Thyroid gland (tissue), 4 donors: Measurements from ENCODE around the gene ARHGEF38.

Experiments
- POLR2A ChIP-seq, 2 donors: fragments of 450-650 bp; IDR thresholded peaks; one replicate each; pipeline ENCODE4 v1.6.1; 2017; ENCODE audit warnings: antibody characterized with exemption in 2 of 2, mild to moderate bottlenecking in 2 of 2, moderate library complexity in 1 of 2
- TF ChIP-seq, protein P1 (sequence below), 6 experiments: fragments of 200-600 bp in 3 of 6; fragments of 450-650 bp in 3 of 6; sonication (generic) in 3 of 6; IDR thresholded peaks; one replicate each; pipeline ENCODE4 v1.5.1; 2016 to 2019; ENCODE audit warnings: antibody characterized with exemption in 6 of 6, mild to moderate bottlenecking in 2 of 6, inconsistent platforms in 1 of 6, moderate library complexity in 1 of 6

DNA sequence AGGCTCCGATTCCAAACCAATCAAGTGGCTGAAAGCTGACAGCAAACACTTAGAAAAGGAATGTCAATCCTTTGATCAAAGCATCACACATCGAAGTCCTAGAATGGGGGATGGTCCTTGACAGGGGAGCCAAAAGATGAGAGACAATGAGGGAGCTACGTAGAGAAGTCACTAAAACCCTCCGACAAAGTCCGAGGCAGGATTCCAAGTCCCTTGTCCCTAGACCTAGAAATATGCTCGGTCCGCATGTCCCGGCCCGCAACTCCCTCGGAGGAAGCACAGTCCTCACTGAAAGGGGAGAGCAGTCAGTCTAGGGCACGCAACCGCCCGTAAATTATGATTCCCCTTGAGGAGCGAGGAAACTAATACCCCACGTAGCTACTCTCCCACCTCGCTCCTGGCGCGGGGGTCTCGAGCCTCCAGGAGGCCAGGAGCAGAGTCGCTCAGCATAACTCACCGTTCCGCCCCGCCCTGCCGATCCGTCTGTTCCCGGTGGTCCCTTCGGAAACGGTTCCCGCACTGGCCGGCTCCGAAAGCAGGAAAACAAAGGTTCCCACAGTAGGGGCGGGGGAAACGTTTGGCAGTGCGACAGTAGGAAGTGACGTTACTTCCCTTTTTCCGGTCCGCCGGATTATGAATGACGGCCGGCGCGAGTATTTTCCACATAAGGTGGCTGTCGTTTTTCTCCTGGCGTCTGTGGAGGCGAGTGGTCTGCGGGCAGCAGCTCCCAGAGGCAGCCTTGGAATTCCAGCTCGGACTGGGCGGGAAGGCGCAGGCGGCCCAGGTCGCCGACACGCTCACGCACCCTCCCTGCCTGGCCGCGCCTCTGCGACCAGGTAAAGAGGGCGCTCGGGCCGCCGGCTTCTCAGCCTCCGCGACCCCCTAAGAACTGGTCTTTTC, 156.0 kb downstream of the ARHGEF38 start, which contains the start of the genes GSTCD and INTS12:
- TF ChIP-seq POLR2A (IDR thresholded peaks at IDR 0.05): peak in 1 of 2 donors; percentile 75
- TF ChIP-seq, protein P1, sequence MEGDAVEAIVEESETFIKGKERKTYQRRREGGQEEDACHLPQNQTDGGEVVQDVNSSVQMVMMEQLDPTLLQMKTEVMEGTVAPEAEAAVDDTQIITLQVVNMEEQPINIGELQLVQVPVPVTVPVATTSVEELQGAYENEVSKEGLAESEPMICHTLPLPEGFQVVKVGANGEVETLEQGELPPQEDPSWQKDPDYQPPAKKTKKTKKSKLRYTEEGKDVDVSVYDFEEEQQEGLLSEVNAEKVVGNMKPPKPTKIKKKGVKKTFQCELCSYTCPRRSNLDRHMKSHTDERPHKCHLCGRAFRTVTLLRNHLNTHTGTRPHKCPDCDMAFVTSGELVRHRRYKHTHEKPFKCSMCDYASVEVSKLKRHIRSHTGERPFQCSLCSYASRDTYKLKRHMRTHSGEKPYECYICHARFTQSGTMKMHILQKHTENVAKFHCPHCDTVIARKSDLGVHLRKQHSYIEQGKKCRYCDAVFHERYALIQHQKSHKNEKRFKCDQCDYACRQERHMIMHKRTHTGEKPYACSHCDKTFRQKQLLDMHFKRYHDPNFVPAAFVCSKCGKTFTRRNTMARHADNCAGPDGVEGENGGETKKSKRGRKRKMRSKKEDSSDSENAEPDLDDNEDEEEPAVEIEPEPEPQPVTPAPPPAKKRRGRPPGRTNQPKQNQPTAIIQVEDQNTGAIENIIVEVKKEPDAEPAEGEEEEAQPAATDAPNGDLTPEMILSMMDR (IDR thresholded peaks at IDR 0.05): peak in 1 of 6 experiments; percentile 5
